Stomach (tissue), 9 donors: ENCODE data around the gene EIF2B4. TPM values are rescaled to one million over a fixed set of nuclear protein-coding genes. Genes with fewer than 3 reads are reported as not detected.

Experiments
- DNase-seq, 2 donors: peaks; one replicate each; pipeline versions ENCODE4 v3.0.0 to v3.0.0-alpha.2; 2013 to 2019
- H3K27ac ChIP-seq, 5 donors: fragments of 200-600 bp in 4 of 5; sonication (generic) in 4 of 5; one replicate each; pipeline ENCODE4 v1.5.1; 2013 to 2019; ENCODE audit warnings: mild to moderate bottlenecking in 1 of 5, moderate library complexity in 1 of 5
- H3K27me3 ChIP-seq, 3 donors: fragments of 200-600 bp; sonication (generic); one replicate each; pipeline ENCODE4 v1.5.1; 2017 to 2019; ENCODE audit warnings: mixed run types in 1 of 3
- H3K36me3 ChIP-seq, 4 donors: fragments of 200-600 bp; sonication (generic); 1 replicate in 3 of 4; 2 replicates in 1 of 4; pipeline ENCODE4 v1.5.1; 2016 to 2019
- H3K4me1 ChIP-seq, 4 donors: fragments of 200-600 bp; sonication (generic); one replicate each; pipeline ENCODE4 v1.5.1; 2016 to 2019
- H3K4me3 ChIP-seq, 4 donors: fragments of 200-600 bp; sonication (generic) in 3 of 4; one replicate each; pipeline ENCODE4 v1.5.1; 2016 to 2019; ENCODE audit warnings: mild to moderate bottlenecking in 1 of 4
- H3K9me3 ChIP-seq, 4 donors: fragments of 200-600 bp; sonication (generic); one replicate each; pipeline ENCODE4 v1.5.1; 2016 to 2019
- EP300 ChIP-seq: sonication (generic); formaldehyde crosslinking; IDR thresholded peaks from one replicate; pipeline ENCODE4 v1.6.1; 2017; ENCODE audit warnings: antibody characterized with exemption
- POLR2A ChIP-seq, 4 donors: fragments of 450-650 bp; IDR thresholded peaks; one replicate each; pipeline ENCODE4 v1.6.1; 2016; ENCODE audit warnings: antibody characterized with exemption in 4 of 4, control low read depth in 2 of 4, mild to moderate bottlenecking in 1 of 4, moderate library complexity in 1 of 4
- POLR2AphosphoS5 ChIP-seq, 3 donors: sonication (generic); formaldehyde crosslinking; IDR thresholded peaks; one replicate each; pipeline ENCODE4 v1.6.1; 2016; ENCODE audit warnings: antibody characterized with exemption in 3 of 3
- WGBS, 5 donors: extraction: QIAGEN DNeasy Blood & Tissue Kit in 3 of 5; methylation state at CpG; one replicate each; pipeline versions ENCODE4 v1.1.5 to v1.1.7; 2013 to 2018; 5-methylcytosine and 5-hydroxymethylcytosine counted together
- intact Hi-C: fragments of 100-400 bp; cut with DNase I; formaldehyde crosslinking; loops from one replicate; pipeline ENCODE4 v1.15.1; 2023; ENCODE audit warnings: low total_unique reads
- polyA plus RNA-seq, 3 donors: library from polyadenylated mRNA; stranded (reverse); fragments of 200-250 nt; gene quantifications; one replicate each; pipeline ENCODE4 v1.2.3, GENCODE V29; 2013
- total RNA-seq, 5 donors: library from RNA; depleted of rRNA; stranded (reverse); fragments of >200 nt; gene quantifications; one replicate each; pipeline versions ENCODE4 v1.1.0 to v1.2.3, GENCODE V29; 2014 to 2016
- TF ChIP-seq, protein P1 (sequence below), 7 experiments: fragments of 450-650 bp in 4 of 7; fragments of 200-600 bp in 3 of 7; sonication (generic) in 3 of 7; IDR thresholded peaks; one replicate each; pipeline ENCODE4 v1.5.1; 2016 to 2019; ENCODE audit warnings: antibody characterized with exemption in 7 of 7, control low read depth in 2 of 7, mild to moderate bottlenecking in 1 of 7
- donor health status: healthy with polysubstance abuse.
- donor health status: Bipolar disorder and iron deficiency.
- donor health status: healthy.

Gene EIF2B4
- total and polyA plus RNA-seq, 8 donors: 16.2 to 63.9 (median 41.3) TPM

DNA sequence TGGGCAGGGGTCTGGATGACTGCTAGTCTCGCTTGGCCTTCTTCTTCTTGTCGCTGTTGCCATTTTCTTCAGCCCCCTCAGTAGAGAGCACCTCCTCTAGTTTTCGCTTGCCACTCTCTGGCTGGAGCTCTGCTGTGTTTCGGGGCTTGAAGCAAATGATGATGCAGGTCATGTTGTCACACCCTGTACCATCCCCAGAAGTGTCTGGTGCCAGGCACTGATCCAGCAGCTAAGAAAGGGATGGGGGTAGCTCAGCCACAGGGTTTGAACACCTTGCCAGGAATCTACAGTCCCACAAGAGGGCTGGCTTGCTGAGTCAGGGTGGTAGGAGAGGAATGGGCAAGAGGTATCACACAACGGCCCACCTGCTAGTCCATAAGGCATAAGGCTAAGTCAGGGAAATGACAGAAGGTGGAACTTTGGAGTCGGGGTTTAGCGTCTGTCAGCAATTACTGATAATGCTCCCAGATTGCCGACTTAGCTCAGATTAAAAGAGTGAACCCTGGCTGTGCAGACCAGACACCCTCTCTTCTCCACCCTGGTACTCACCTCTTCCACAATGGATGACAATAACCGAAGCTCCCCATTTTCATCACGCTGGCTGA is 11.5 kb upstream of the EIF2B4 start:
- peak overlapping the region in 2 of 4 donors; percentile 71 to 77 for H3K4me3 ChIP-seq
- no peak for DNase-seq
- peaks cover 23 to 43% (median 40%) of the 10 kb centered on the region in 4 donors for H3K4me1 ChIP-seq
- TF ChIP-seq POLR2AphosphoS5 (IDR thresholded peaks at IDR 0.05) (no peak), POLR2A (IDR thresholded peaks at IDR 0.05) (no peak), EP300 (no peak)
- TF ChIP-seq, protein P1, sequence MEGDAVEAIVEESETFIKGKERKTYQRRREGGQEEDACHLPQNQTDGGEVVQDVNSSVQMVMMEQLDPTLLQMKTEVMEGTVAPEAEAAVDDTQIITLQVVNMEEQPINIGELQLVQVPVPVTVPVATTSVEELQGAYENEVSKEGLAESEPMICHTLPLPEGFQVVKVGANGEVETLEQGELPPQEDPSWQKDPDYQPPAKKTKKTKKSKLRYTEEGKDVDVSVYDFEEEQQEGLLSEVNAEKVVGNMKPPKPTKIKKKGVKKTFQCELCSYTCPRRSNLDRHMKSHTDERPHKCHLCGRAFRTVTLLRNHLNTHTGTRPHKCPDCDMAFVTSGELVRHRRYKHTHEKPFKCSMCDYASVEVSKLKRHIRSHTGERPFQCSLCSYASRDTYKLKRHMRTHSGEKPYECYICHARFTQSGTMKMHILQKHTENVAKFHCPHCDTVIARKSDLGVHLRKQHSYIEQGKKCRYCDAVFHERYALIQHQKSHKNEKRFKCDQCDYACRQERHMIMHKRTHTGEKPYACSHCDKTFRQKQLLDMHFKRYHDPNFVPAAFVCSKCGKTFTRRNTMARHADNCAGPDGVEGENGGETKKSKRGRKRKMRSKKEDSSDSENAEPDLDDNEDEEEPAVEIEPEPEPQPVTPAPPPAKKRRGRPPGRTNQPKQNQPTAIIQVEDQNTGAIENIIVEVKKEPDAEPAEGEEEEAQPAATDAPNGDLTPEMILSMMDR (IDR thresholded peaks at IDR 0.05): no peak
- H3K27ac ChIP-seq: peak overlapping the region in 4 of 5 donors; percentile 91 to 99 (median 94)
- H3K27me3 ChIP-seq: no peaks in the 10 kb centered on the region
- intact Hi-C loops: no loop called here
- no peaks in the 10 kb centered on the region for H3K9me3 ChIP-seq
- WGBS, 5 donors: 86 to 92% (median 88%) methylated on average over 10 of the region's 10 CpGs
- peaks cover 48 to 76% (median 73%) of the 10 kb centered on the region in 4 donors for H3K36me3 ChIP-seq

DNA sequence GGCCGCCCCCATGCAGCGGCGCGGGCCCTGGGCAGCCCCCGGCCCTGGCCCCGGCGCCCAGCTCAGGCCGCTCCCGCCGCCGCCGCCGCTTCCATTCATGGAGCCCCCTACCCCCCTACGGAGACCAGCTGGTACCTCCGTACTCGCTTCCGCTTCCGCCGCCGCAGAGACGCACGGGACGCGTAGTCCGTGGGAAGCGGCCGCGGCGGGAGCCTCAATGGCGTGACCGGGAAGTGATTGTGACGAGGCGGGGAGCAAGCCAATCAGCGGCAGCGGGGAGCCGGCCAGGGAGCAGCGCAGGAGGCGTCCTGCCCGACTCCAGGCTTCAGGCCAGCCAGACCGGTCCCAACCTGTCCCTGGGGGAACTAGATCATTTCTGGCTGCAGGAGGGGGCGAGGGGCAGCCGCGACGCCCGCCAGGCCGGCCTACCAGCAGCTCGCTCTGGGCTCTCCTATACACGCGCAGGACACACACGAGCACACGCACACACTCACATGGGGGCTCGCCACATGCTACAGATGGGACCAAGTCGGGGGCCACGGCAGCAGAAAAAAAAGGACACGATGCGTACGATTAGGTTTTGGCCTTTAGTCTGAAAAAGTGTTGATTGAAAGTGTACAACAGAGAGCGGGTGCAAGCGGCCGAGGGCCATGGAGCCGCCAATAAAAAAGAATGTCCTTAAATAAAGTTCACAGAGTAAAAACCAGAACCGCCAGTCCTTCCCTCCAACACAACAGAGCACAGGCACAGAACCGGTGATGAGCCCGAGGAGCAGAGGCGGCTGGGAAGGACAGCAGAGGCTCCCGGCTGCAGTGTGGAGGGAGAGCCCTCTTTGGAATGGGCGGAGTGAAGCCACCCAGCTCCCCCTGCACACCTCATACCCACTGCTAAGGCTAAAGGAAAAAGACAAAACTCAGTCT is 10.7 kb upstream of the EIF2B4 start, which contains the start of gene ZNF513:
TSS of gene ZNF513 (minus strand) at position 109 of the 920 bp plus-strand sequence. CDS start 208 bp downstream, outside the sequence.
- intact Hi-C loops: no loop called here
- TF ChIP-seq, protein P1 (IDR thresholded peaks at IDR 0.05): no peak
- no peak for TF ChIP-seq POLR2A (IDR thresholded peaks at IDR 0.05)
- TF ChIP-seq EP300: peak; percentile 5
- peak; percentile 83 to 97 (median 87) for TF ChIP-seq POLR2AphosphoS5 (IDR thresholded peaks at IDR 0.05)

DNA sequence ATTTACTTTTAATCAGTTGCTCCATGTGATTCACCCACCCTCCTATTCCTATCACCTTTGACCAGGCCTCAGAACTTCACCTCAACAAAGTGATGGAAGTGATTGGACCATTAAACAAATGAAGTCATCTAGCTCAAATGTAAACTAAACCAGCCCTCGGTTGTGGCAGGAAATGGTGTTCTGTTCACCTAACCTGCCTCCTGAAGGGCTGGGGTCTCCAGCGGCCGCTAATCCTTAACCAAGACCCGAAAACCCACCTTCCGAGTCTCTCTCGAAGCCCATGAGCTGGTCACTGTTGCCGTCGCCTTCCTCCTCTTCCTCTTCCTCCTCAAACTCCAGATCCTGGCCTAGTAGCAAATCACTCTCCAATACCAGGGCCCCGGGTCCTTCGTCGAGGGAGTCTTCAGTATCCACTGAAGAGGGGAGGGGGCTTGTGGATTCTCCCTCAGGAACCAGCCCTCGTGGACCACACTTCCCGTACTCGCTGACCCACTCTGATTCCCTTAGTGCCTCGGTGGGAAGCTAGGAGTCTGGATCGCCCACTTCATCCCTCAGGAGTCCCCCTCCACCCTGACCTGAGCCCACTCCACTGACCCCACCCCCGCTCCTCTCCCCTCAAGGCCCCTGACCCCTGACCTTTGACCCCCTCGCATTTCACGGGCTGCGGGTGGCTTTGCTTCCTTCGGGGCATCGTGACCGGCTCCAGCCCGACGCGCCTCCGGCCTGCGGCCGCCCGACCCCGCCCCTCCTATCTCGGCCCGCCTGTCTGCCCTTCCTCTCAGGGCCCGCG is 9.9 kb upstream of the EIF2B4 start:
- Histone ChIP-seq H3K4me1 (peaks cover 23 to 46% (median 41%) of the 10 kb centered on the region in 4 donors), H3K36me3 (peaks cover 54 to 76% (median 73%) of the 10 kb centered on the region in 4 donors), H3K9me3 (no peaks in the 10 kb centered on the region), H3K27me3 (no peaks in the 10 kb centered on the region), H3K4me3 (peak overlapping the region; percentile 71 to 83 (median 76)), H3K27ac (peak overlapping the region; percentile 91 to 99 (median 95))
- 0 to 1% (median 1%) methylated on average over 15 to 35 of the region's 35 CpGs for WGBS, 5 donors
- TF ChIP-seq POLR2AphosphoS5 (IDR thresholded peaks at IDR 0.05) (peak in 2 of 3 donors; percentile 39 to 74), POLR2A (IDR thresholded peaks at IDR 0.05) (no peak)
- DNase-seq: peak; percentile 40 to 83
- intact Hi-C loops: no loop called here

More for the DNA sequence above, 10.7 kb upstream of the EIF2B4 start, which contains the start of gene ZNF513:
- Histone ChIP-seq H3K27ac (peak within 1 kb of the TSS; percentile 91 to 99 (median 95)), H3K27me3 (no peaks in the 10 kb centered on the region), H3K36me3 (peaks cover 50 to 76% (median 73%) of the 10 kb centered on the region in 4 donors), H3K4me1 (peaks cover 23 to 46% (median 41%) of the 10 kb centered on the region in 4 donors), H3K9me3 (no peaks in the 10 kb centered on the region), H3K4me3 (peak within 1 kb of the TSS; percentile 71 to 83 (median 76))
- peak; percentile 98 to 99 for DNase-seq
- WGBS, 5 donors: 11 to 30% (median 13%) methylated on average over 30 to 67 of the region's 67 CpGs

DNA sequence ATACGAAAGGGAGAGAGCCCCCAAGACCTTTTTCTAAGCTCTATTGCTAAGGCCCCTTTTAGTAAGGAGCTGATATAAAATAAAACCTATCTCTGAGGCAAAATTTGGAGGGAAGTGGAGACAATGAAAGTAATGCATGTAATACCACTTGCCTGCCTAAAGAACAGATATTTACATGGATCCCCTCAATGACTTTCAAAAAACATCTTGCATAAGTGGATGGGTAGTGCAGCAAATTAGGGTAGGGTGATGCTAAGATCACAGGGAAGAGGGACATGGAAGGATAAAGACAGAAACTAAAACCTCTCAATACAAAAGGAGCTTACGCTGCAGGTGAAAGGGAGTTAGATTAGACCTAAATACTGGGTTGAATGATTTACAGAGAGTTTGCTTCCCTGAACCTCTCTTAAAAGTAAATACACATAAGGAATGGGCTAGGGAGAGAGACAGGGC is 9.3 kb upstream of the EIF2B4 start:
- peaks cover 53 to 76% (median 73%) of the 10 kb centered on the region in 4 donors for H3K36me3 ChIP-seq
- peaks cover 23 to 46% (median 41%) of the 10 kb centered on the region in 4 donors for H3K4me1 ChIP-seq
- peak overlapping the region; percentile 71 to 83 (median 76) for H3K4me3 ChIP-seq
- DNase-seq: no peak
- H3K27ac ChIP-seq: peak overlapping the region in 4 of 5 donors; percentile 91 to 99 (median 94)
- intact Hi-C loops: no loop called here
- H3K27me3 ChIP-seq: no peaks in the 10 kb centered on the region
- TF ChIP-seq POLR2AphosphoS5 (IDR thresholded peaks at IDR 0.05): no peak
- TF ChIP-seq, protein P1 (IDR thresholded peaks at IDR 0.05): no peak
- no peak for TF ChIP-seq EP300
- TF ChIP-seq POLR2A (IDR thresholded peaks at IDR 0.05): no peak
- WGBS, 5 donors: 40 to 59% (median 55%) methylated on average over 2 of the region's 2 CpGs
- no peaks in the 10 kb centered on the region for H3K9me3 ChIP-seq
